AG04450 (cell line): ENCODE data around the gene SUCO. TPM values are rescaled to one million over a fixed set of nuclear protein-coding genes. Genes with fewer than 3 reads are reported as not detected.

ENCODE experiments used
- CTCF ChIA-PET: fragments of 300-600, 350-600 bp; formaldehyde crosslinking; extraction: SDS; loops from one replicate; lab custom pipeline; 2022; ENCODE audit warnings: antibody characterized with exemption, inconsistent platforms; lab: Charles Lee
- POLR2A ChIA-PET: fragments of 350-600 bp; formaldehyde crosslinking; extraction: SDS; loops from one replicate; lab custom pipeline; 2021; ENCODE audit warnings: antibody characterized with exemption, inconsistent platforms; lab: Yijun Ruan, JAX
- DNase-seq: peaks from one replicate; pipeline ENCODE4 v3.0.0-alpha.2; 2011; ENCODE audit warnings: low read depth, low spot score
- H3K27ac ChIP-seq: one replicate; pipeline ENCODE4 v1.5.1; 2012; ENCODE audit warnings: low read depth, low read length, control low read depth
- H3K27me3 ChIP-seq: one replicate; pipeline ENCODE4 v1.6.0; 2012; ENCODE audit warnings: low read length; ENCODE audit not compliant: control insufficient read depth, insufficient read depth
- H3K4me3 ChIP-seq: 2 replicates; pipeline ENCODE4 v1.5.1; 2011; ENCODE audit warnings: mild to moderate bottlenecking, low read depth, low read length, control low read depth
- H3K9me3 ChIP-seq: 2 replicates; pipeline ENCODE4 v1.5.1; 2012; ENCODE audit warnings: low read length; ENCODE audit not compliant: control insufficient read depth, insufficient read depth
- CTCF ChIP-seq: IDR thresholded peaks from 2 replicates; pipeline ENCODE4 v1.5.1; 2011; ENCODE audit warnings: low read depth, low read length, control low read depth, inconsistent platforms
- polyA plus RNA-seq: library from polyadenylated mRNA; depleted of rRNA; stranded (reverse); fragments of >200 nt; gene quantifications from 2 replicates; pipeline ENCODE4 v1.2.3, GENCODE V29; 2011

The SUCO gene
- polyA plus RNA-seq, 1 experiment, result 25.1 TPM

- ChIA-PET CTCF (interaction anchor here (1.0 kb wide), 1 partner anchor 163 kb away, joined by 4 read pairs; no protein-coding TSS in a partner anchor), POLR2A (no interaction called here)
- H3K27ac ChIP-seq, result no peak overlapping the region
These were observed 23.5 kb downstream of the SUCO start for GRCh38 chr1:172556461-172556860.

DNA sequence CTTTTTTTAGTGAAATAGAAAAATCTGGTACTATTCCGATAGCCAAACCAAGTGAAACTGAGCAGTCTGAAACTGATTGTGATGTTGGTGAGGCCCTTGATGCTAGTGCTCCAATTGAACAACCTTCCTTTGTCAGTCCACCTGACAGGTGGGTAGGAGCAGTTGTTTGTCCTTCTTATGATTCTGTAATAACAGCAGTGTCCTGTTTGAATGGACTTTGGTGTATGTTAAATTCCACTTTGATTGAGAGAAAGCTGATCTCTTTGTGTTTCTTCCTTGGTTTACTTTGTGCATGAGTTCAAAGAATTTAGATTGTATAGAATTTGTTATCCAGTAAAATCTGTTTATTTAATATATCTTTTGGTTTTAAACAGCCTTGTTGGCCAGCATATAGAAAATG lies 24.3 kb downstream of the SUCO start:
- POLR2A ChIA-PET, result no interaction called here
- no peak for DNase-seq
- Histone ChIP-seq H3K27ac (no peak overlapping the region), H3K4me3 (no peak overlapping the region), H3K27me3 (no peaks in the 10 kb centered on the region), H3K9me3 (no peaks in the 10 kb centered on the region)
- TF ChIP-seq CTCF, result no peak
- CTCF ChIA-PET, result interaction anchor here (1.7 kb wide), 1 partner anchor 162 kb away, joined by 4 read pairs; no protein-coding TSS in a partner anchor

More at GRCh38 chr1:172556461-172556860, 23.5 kb downstream of the SUCO start:
- no peaks in the 10 kb centered on the region for H3K27me3 ChIP-seq
- no peak for DNase-seq
- no peak for TF ChIP-seq CTCF
- no peaks in the 10 kb centered on the region for H3K9me3 ChIP-seq
- no peak overlapping the region for H3K4me3 ChIP-seq

GRCh38 chr1:172559572-172560210 lies 26.7 kb downstream of the SUCO start:
- Histone ChIP-seq H3K27me3 (no peaks in the 10 kb centered on the region), H3K27ac (no peak overlapping the region), H3K9me3 (no peaks in the 10 kb centered on the region), H3K4me3 (no peak overlapping the region)
- TF ChIP-seq CTCF, result no peak
- POLR2A ChIA-PET, result no interaction called here
- DNase-seq, result no peak
- CTCF ChIA-PET, result no interaction called here

GRCh38 chr1:172561252-172561651 lies 28.3 kb downstream of the SUCO start:
- Histone ChIP-seq H3K4me3 (no peak overlapping the region), H3K27me3 (no peaks in the 10 kb centered on the region), H3K27ac (no peak overlapping the region), H3K9me3 (no peaks in the 10 kb centered on the region)
- TF ChIP-seq CTCF, result no peak
- CTCF ChIA-PET, result no interaction called here
- DNase-seq, result no peak
- POLR2A ChIA-PET, result no interaction called here

DNA sequence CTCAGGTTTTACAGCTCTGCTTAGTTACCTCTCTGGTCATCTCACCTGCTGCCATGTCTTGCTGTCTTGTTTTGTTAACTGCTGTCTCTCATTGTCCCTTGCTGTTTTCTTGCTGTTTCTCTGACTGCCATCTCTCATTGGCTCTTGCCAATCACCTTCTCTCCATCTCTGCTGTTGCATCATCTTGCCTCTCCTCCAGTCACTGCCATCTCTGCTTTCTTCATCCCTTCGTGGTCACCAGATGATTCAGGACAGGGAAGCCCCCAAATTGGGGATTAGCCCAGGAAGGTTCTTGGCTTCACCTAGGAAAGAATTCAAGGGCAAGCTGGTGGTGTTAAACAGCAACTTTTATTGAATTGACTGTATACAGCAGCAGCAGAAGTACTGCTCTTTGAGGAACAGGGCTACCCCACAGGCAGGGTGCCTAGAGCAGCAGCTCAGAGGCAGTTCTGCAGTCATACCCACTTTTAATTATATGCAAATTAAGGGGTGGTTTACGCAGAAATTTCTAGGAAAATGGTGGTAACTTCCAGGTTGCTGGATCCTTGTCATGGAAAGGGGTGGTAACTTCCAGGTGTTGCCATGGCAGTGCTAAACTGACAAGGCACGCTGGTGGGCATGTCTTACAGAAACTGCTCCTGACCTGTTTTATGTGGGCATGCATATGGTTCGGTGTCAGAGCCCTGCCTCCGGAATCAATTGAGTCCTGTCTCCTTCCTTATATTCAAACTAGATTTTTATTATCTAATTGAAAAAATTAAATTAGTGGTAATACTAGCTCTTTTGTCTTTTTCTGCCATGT lies 33.4 kb downstream of the SUCO start:
- POLR2A ChIA-PET, result no interaction called here
- no peaks in the 10 kb centered on the region for H3K27me3 ChIP-seq
- no peak for DNase-seq
- no peak overlapping the region for H3K27ac ChIP-seq
- H3K4me3 ChIP-seq, result no peak overlapping the region
- CTCF ChIA-PET, result no interaction called here
- TF ChIP-seq CTCF, result no peak
- H3K9me3 ChIP-seq, result peaks cover 4% of the 10 kb centered on the region
